Measurements from ENCODE around the gene GPATCH11.

GPATCH11 gene

DNA sequence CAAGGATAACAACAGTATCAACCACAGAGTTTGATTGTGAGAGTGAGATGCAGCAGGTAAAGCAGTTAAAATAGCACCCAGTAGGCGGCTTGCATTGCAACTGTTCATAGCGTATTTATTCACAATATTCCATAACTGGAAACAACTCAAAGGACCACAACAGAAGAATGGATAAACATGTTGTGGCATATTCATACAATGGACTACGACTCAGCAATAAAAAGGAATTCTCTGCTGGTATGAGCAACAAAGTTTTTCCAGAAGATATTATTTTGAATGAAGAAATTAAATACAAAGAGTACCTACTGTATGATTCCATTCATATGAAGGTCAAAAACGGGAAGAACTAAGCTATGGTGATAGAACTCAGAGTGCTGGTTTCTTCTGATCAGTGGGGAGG, 25.2 kb downstream of the GPATCH11 start:
- DNase-seq, result no peak

DNA sequence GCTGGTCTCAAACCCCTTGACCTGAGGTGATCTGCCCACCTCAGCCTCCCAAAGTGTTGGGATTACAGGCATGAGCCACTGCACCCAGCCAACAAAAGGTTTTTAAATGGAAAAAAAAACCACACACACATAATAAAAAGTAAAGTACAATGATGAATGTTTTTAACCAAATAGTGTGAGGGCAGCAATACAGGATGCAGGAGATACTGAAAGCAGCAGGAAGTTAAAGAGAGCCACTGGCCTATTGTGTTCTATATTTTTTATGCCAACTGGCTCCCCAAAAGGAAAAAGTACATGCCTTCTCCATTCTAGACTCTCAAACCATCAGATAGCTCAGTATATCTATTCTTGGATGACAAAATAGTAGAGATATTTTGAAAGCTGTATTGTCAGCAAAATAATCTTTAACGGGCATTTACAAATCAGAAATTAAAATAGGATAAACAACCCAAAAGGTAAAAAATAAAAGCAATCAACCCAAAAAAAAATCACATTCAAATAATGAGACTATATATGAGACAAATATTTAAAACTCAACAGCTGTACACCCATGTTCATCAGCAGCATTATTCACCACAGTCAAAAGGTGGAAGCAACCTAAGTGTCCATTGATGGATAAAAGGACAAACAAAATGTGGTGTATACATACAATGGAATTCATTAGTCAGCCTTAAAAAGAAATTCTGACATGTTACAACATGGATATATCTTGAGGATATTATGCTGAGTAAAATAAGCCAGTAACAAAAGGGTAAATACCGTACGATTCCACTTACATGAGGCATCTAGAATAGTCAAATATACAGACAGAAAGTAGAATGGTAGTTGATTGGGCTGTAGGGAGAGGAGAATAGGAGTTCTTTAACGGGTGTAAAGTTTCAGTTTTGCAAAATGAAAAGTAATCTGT, 26.2 kb downstream of the GPATCH11 start:
- no peak for DNase-seq

DNA sequence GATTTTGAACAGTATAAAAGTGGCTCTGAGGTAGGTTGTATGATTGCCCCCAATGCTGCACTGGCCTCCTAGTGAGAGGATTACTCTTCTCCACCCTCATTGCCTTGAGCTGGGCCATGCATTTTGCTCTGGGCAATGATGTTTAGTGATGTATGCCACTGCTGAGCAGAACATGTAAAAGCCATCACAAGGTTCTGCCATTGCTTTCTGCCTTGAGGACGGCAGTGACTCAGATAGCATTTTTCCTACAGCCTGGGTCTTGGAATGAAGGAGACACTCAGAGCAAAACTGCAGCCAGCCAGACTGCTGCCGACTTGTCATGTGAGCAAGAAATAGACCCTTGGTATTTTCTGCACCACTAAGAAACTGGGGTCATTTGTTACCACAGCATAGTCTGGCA, 27.6 kb downstream of the GPATCH11 start:
- no peak for DNase-seq

DNA sequence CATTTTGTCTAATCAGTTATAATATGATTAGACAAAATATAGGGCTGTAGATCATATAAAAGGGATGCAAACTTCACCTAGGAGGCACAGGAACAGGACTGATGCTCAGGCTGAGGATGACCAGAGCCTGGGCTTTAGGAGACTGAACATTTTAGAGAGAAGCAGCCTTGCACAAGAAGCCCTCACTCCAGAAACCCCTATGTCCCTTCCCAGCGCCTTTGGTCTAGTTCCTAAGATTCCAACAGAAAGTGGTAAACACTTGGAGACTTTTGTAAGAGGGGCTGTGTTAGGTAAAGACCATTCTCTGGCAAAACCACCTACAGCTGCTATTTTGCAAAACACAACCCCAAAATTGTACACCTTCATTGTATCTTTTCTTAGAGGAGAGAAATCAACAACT, 33.2 kb downstream of the GPATCH11 start:
- DNase-seq, result no peak

DNA sequence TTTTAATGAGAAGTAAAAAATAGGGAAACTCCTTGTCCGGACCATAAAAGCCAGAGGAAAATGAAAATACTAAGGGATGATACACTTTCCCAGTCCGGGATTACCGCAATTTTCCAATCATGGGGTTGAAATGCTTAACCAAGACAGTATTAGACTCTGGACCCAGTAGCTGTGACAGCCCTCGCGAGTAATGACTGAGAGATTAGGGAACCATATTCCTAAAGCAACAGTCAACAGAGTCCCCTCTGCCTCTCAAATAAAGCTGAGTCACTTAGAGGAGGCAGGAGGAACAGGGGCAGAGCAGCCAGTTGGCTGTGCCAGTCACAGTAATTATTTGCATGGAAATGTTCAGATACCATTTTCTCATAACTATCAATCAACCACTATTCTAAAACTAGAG, 34.8 kb downstream of the GPATCH11 start:
- no peak for DNase-seq

DNA sequence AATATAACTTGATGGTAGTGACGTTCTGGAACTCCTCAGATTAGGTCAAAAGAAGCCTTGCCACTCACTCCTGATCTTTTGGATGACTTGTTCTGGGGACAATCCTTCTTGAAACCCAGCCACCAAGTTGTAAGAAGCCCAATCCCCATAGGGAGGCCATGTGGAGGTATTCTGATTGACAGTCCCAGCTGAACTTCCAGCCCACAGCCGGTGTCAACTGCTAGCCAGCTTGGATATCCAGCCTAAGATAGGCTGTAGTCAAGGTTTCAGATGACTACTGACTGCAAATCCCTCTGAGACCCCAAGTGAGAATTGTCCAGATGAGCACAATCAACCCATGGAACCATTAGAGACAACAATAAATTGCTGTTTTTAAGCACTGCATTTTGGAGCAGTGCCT, 41.1 kb downstream of the GPATCH11 start:
- no peak for DNase-seq

DNA sequence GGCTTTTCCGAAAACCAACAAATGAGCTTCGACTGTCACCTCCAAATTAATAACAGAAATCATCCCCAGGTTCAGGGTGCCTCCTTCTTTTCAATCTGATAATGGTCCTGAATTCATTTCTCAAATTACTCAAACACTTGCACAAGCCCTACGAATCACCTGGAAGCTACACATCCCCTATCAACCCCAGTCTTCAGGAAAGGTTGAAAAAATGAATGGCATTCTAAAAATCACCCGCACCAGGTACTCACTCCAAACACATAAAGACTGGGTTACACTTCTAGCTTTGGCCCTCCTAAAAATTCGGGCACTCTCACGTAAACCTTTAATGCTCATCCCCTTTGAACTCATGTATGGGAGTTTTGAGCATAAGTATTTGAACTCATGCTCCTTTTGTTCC, 48.6 kb downstream of the GPATCH11 start:
- no peak for DNase-seq

DNA sequence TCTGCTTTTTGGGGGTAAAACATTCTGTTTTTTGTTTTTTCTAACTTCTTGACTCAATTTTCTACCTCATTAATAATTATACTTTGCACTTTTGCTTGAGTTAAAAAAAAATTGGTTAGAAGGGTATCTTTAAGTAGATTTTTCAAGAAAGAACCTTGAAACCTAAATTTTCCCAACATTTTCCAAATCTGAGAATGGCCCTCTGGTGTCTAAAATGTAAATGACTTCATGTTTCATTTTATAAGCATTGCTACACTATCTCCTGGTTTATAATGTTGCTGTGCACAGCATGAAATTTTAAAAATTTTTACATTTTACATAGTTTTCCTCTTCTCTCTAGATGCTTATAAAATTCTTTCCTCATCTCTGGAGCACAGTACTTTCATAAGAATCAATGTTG, 58.2 kb downstream of the GPATCH11 start:
- DNase-seq, result no peak

DNA sequence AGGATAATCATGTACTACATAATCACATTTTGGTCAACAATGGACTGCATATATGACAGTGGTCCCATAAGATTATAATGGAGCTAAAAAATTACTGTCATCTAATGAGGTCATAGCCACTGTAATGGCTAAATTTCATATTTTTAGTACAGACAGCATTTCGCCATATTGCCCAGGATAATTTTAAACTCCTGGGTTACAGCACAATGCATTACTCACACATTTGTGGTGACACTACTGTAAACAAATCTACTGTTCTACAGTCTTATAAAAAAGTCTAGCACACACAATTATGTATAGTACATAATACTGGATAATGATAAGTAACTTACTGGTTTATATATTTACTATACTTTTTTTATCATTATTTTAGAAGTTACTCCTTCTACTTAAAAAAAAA, 59.7 kb downstream of the GPATCH11 start:
- no peak for DNase-seq

DNA sequence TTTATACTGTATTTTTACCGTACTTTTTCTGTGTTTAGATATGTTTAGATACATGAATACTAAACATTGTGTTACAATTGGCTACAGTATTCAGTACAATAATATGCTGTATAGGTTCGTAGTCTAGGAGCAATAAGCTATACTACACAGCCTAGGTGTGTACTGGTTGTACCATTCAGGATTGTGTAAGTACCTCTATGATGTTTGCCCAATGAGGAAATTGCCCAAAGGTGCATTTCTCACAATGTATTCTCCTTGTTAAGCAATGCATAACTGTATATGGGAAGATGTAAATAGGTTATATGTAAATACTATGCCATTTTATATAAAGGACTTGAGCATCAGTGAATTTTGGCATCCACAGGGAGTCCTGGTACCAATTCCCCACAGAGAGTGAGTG, 61.7 kb downstream of the GPATCH11 start:
- DNase-seq, result no peak

DNA sequence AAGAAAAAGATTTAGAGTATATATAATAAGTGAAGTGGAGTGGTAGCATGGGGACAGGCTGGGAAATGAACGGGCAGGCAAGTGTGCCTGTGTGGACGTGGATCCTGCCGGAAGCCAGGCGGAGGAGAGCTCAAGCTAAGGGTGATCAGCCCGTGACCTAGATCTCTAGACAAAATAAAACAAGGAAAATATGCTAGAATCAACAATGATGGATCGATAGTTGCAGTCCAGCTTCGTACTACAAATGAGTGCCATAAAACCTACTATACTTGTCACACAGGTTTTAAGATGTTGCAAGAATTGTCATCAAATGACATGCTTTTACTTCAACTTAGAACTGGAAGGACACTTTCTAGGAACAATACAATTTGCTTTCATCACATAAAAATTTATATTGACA, 64.0 kb downstream of the GPATCH11 start:
- DNase-seq, result no peak

Data from activated CD4-positive, CD25-positive, alpha-beta regulatory T cell (primary cell).